Sigmoid colon (tissue), 4 donors: ENCODE results near the gene CNTD1.

Source experiments
- POLR2A ChIP-seq, 2 donors: fragments of 450-650 bp; IDR thresholded peaks; one replicate each; pipeline ENCODE4 v1.6.1; 2016; ENCODE audit warnings: antibody characterized with exemption in 2 of 2, mild to moderate bottlenecking in 2 of 2, moderate library complexity in 2 of 2
- POLR2AphosphoS5 ChIP-seq, 4 donors: sonication (generic); formaldehyde crosslinking; IDR thresholded peaks; one replicate each; pipeline ENCODE4 v1.6.1; 2017; ENCODE audit warnings: antibody characterized with exemption in 4 of 4
- TF ChIP-seq, protein P1 (sequence below), 4 experiments: fragments of 450-650 bp in 3 of 4; fragments of 200-600 bp in 1 of 4; IDR thresholded peaks; one replicate each; pipeline ENCODE4 v1.5.1; 2016 to 2019; ENCODE audit warnings: antibody characterized with exemption in 4 of 4, mild to moderate bottlenecking in 3 of 4, moderate library complexity in 2 of 4

GRCh38 chr17:42850954-42851353 lies 52.3 kb downstream of the CNTD1 start, which contains the start of gene AOC3:
- TF ChIP-seq, protein P1, sequence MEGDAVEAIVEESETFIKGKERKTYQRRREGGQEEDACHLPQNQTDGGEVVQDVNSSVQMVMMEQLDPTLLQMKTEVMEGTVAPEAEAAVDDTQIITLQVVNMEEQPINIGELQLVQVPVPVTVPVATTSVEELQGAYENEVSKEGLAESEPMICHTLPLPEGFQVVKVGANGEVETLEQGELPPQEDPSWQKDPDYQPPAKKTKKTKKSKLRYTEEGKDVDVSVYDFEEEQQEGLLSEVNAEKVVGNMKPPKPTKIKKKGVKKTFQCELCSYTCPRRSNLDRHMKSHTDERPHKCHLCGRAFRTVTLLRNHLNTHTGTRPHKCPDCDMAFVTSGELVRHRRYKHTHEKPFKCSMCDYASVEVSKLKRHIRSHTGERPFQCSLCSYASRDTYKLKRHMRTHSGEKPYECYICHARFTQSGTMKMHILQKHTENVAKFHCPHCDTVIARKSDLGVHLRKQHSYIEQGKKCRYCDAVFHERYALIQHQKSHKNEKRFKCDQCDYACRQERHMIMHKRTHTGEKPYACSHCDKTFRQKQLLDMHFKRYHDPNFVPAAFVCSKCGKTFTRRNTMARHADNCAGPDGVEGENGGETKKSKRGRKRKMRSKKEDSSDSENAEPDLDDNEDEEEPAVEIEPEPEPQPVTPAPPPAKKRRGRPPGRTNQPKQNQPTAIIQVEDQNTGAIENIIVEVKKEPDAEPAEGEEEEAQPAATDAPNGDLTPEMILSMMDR (IDR thresholded peaks at IDR 0.05) = no peak
- TF ChIP-seq POLR2AphosphoS5 (IDR thresholded peaks at IDR 0.05) (peak; percentile 52 to 71 (median 62)), POLR2A (IDR thresholded peaks at IDR 0.05) (peak in 1 of 2 donors; percentile 32)
